HG03135 (cell line): ENCODE data around the gene CYBC1.
"Not testable (repeated sequence)": the region's sequence is repeated elsewhere in the genome, so short reads cannot be mapped to it uniquely, and the experiment has no call there.

ENCODE experiments used
- ATAC-seq: cut with Tn5 transposase; IDR thresholded peaks from one replicate; pipeline ENCODE4 v1.9.1; 2021; ENCODE audit warnings: mild to moderate bottlenecking, moderate library complexity; ENCODE audit not compliant: unreplicated experiment

CYBC1 gene

DNA sequence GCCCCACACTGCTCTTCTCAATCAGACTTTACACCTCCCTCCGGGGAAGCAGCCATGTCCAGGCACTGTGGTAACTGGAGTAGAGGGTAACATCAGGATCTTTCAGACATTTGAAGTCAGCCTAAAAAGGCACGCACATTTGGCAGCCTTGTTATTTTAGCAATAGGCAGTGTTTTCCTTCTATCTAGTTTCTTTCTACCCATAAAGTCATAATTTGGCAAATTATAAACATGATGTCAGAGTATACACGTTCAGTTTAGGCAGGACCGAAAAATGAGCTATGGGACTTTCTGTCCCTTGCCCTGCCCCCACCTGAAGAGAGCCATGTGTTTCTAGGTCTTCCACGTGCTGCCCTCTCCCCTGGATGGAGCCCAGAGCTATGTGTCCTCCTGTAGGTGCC lies 29.1 kb upstream of the CYBC1 start:
- ATAC-seq: no peak

DNA sequence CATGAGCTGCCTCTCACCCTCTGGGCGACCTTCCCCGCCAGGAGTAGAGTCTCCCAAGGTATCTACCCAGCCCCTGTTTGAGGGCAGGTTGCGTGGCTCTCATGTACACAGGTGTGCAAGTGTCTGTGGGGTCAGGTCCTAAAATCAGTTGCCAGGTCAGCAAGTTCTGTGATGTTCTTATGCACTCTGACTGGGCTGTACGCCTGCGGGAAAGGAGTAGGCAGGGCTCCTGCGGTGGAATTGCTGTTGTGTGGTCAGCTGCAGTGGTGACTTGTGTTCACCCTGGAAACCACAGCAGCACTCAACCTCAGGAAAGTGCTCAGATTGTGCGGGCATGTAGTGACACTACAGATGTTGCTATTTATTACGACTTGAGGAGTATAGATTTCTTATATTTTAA lies 27.4 kb upstream of the CYBC1 start:
- ATAC-seq: no peak

DNA sequence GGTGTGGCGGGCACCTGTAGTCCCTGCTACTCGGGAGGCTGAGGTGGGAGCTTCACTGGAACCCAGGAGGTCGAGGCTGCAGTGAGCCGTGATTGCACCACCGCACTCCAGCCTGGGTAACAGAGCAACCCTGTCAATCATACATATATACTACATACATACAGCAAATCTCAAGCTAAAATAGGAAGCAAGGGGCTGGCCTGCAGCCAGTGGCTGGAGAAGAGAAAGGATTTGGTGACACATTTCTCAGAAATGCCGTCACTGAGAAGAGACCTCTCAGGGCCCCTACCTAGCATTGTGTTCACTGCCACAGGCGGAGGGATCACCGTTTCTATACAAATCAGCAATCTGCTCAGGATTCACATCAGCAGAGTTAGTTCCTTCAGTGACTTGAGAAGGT lies 24.9 kb upstream of the CYBC1 start:
- ATAC-seq: no peak

DNA sequence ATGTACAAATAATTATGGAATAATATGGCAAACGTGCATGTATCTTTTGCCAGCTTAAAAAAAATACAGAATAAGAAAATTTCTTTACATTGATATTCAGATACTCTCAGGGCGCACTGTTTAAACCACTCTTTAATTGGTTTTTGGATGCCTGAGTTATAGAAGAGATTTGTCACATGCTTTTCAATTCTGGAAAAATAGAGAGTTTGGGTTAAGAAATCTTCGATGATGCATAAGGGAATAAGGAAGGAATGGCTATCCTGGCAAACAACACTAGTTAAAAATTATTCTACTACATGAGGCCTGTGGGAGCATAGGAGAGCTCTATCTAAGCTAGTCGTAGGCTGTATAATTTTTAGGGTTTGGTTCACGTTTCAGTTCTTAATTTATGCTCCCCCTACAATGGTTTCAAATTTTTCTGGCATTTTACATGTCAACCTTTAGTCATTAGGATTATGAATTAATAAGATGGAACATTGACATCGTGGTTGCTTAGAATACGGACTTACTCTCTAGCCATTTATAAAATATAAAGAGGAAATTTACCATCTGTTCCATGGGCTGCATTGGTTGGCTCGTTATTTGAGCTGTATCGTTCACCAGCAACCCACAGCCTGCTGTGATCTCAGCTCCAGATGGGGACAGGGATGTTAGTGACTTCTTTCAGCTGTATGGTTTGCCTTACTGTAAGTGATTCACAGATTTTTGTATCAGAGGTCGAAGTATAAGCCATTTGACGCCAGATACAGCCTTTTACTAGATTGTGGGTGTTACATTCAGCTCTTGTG lies 23.9 kb upstream of the CYBC1 start:
- ATAC-seq: no peak

DNA sequence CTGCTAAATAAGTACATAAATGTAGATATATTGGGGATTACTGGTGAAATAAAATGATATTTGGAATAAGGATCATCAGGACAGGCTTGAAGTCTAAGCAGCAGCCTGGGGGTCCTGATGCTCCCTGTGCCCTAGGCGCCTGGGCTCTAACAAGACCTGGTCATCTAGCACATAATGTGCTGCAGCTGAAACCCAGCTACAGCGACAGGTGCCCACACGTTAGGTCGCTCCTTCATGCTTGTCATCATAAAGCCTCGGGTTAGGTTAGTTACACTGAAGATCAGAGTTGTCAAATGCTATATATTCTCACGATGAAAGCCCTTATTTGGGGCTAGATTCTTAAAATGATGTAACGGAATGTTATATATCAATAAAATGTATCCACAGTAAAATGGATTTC lies 19.5 kb upstream of the CYBC1 start:
- ATAC-seq: no peak

DNA sequence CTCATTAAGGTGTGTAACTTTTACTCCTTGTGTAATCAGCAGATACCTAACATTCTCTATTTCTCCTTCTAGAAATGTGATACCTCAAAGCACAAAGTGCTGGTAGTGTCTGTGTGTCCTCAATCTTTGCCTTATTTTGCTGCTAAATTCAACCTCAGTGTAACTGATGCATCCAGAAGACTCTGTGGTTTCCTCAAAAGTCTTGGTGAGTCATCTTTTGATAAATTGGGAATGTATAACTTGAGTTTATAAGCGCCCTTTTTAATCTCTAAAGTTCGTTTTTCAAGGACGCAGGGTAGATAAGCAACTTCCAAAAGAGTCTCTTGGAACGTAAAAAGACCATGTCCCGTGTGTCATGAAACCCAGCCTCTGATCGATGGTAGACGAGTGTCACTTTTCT lies 18.1 kb upstream of the CYBC1 start:
- ATAC-seq: no peak

DNA sequence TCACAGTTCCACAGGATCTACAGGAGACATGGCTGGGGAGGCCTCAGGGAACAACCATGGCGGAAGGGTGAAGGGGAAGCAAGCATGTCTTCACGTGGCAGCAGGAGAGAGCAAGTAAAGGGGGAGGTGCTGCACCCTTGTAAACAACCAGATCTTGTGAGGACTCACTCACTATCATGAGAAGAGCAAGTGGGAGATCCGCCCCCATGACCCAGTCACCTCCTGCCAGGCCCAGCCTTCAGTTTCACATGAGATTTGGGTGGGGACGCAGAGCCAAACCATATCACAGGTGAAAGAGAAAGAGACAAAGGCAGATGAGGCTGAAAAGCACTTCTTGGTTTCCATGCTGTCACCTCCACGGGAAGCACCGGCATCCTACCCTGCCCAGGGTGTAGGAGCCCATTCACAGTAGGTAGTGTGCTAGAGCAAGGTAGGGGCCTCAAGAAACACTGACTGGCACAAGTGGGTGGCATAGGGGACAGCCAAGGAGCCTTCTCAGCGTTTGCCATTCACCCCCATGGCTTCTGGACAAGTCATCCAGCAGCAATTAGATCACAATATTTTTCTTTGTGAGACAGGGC lies 14.6 kb upstream of the CYBC1 start:
- no peak for ATAC-seq

DNA sequence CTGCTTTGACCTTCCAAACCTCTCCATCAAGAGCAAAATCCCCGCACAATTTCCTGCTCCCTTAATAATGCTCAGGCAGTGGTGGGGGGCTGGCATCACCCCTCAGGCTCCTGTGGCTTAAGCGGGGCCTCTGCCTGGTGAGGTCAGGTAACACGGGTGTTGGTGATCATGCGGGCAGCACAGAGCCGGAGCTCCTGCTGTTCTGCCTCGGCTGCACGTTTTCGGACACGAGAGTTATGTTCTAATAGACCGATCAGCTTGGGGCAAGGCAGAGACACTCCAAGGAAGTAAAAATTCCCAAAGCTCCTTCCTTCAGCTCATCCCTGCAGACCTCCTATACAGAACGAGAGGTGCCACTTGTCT lies 14.0 kb upstream of the CYBC1 start:
- ATAC-seq: no peak

DNA sequence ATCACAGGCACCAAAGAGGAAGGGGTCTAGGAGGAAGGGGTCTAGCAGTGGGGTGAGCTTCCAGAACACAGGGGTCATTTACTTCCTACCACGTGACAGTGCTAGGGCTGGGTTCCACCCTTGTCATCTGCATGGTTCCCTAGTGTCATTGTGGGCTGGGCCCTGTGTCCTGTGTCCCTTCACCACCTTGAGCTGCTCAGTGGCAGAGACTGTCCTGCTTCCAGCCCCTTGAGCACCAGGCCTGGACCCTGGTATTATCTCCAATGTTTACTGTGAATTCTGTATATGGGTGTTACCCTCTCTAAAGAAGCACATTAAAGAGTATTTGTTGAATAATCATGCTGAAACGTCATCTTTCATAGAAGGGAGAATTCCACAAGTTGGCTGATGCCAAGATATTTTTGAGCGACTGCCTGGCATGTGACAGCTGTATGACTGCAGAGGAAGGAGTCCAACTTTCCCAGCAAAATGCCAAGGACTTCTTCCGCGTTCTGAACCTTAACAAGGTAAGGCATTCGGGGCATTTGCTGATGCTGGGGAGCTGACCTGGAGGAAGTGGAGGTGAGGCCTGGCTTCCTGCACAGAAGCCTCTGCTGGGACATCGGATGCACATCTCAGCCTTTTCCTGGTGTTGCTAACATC lies 13.5 kb upstream of the CYBC1 start:
- no peak for ATAC-seq

DNA sequence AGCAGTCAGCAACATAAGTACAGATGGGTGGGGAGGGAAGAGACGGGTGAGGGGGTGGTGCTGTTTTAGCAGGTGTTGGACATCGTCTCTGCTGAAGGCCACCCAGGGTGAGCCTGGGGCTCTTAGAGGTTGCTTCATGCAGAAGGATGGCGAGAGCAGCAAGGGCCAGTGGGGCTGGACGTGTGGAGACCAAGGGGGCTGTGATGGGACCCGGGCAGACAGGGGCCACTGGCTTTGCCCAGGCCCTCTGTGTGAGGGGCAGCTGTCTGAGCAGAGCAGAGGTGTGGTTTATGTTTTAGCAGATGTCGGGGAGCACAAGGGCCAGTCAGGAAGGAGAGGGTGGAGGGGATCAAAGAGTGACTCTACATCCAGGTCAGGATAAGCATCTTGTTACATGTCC lies 12.8 kb upstream of the CYBC1 start:
- ATAC-seq: no peak

DNA sequence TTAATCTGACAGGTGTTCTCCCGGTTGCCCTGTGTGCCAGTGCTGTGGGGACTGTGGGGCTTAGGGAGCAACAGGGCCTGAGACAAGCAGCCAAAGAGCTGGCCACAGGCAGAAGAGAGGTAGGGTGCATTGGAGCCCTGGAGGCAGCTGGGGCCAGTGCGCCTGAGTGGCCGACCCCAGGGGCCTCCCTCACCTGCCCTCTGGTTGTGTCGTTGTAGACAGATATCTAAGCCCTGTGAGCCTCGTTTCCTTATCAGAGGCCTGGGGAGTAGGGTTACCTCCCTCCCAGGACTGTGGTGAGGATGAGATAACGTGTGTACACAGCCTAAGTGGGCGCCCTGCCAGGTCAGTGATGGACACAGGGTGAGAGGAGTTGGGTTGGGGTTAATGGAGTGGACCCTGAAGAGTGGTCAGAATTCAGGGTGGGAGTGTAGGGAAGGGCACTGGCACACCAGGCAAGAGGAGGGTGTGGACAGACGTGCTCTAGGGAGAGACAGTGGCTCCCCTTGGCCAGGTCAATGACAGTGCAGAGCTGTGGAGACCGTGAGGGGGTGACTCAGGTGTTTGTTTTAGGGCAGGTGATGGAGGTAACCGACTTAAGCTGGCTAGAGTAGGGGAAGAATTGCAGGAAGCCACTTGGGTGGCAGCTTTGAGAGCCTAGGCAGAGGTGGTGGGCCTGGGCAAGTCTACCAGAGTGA lies 11.4 kb upstream of the CYBC1 start:
- no peak for ATAC-seq

DNA sequence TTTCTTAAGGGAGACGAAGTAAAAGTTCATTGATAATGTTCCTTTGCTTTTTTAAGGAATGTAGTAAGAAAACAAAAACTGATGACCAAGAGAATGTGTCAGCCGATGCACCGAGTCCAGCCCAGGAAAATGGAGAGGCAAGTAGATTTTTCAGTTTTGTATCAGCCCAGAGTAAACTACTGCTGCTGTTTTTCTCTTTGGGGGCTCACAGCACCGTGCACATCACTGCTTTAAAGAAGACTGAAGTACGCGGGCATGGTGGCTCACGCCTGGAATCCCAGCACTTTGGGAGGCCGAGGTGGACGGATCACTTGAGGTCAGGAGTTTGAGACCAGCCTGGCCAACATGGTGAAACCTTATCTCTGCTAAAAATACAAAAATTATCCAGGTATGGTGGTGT lies 9.4 kb upstream of the CYBC1 start:
- not testable (repeated sequence) for ATAC-seq

DNA sequence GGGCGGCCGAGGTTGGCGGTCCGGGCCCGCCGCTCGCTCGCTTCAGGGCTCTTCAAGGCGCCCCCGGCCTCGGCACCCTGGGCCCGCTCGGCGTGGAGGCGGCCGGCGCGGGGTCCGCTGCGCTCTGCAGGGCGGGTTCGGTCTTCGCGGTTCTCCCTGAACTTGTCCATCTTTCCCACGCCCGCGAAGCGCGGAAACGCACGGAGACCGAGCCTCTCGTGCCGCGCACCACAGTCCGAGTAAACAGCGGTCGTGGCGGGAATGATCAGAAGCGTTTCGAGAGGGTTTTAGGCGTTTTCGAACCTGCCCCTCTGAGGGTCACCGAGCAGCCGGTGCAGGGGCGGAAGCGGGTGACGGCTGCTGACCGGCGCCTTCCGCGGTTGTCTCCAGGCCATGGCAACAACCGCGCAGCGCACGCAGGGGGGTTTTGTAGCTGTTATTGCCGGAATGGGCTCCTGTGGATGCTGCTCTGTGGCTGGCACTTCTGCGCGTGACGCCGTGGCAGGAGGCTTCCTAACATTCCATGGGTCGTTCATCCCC lies 8.4 kb upstream of the CYBC1 start:
- peak; percentile 6 for ATAC-seq

DNA sequence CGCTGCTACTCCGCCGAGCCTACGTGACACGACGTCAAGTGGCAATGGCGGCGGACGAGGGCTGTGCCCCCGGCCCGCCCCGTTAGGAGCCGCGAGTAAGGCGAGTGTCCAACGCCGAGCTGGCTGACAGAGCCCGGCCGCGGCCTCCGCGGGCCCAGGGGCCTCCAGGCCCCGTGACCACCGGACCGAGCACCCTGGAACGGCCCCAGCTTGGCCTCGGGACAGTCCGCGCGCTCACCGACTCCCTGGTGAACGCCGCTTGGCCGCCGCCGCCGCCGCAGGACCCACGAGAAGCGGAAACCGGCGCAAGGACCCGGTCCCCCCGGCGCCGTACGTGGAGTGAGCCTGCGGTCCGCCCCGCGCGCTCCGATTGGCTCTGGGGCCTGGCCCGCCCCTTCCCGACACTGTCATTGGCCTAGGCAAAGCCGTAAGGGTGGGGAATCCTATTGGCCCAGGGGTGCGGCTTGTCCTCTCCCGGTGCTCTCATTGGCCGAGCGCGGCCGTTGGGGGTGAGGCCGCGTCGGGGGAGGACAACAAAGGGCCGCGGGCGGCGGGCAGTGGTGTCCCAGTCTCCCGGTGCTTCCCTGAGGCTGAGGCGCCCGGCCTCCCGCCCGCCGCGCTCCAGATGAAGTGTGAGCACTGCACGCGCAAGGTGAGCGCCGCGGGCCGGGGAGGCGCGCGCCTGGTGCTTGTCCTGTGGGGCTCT lies 7.8 kb upstream of the CYBC1 start, which contains the start of gene NARF:
NARF (plus strand) TSS at position 563 of the 706 bp plus-strand sequence; CDS start at position 626, 63 bp downstream.
- peak; percentile 91 for ATAC-seq

DNA sequence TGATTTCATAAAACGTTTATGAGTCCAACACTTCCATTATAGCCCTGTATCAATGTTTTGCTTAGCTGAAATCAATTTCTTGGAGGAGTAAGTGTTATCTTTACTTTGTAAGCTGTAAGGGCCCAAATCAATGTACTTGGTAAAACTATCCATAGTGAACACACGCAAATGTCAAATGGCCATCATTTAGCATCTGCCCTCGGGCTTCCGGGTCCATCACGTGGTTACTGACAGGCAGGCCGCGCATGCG lies 7.3 kb upstream of the CYBC1 start:
- ATAC-seq: no peak

DNA sequence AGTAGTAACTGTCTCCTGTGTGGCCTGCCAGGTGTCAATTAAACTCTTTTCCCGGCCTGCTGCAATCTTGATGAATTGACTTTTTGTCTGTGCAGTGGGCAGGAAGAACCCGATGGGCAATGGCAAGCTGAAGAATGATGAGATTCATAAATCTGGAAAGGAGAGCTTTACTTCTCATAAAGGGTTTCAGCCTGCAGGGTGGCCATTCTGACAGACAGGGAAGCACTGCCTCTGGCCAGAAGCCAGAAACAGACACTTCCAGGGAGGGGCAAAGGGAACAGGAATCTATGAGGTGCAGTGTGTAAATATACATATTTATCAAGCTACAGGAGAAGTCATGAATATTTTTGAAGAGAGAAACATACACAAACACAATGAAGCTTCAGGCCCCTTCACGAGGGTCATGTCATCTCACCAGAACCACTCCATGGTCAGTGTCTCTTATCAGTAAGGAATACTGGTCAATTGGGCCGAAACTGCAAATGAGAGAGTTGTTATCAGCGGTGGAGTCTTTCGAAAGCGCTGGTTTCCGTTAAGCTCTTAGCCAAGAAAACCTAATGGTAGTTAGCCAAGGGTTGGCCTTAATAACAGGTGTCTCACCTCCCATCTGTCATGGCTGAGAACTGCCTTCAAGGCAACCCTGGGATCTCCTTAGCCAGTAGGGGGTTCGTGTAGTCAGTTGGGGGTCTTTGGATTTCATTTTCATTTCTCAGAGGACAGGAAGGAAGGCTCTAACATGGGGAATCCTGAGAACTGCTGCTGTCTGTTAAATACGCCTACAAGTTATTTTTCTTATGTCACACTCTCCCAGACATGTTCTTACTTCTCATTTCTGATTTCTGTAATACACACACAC lies 6.7 kb upstream of the CYBC1 start:
- no peak for ATAC-seq

DNA sequence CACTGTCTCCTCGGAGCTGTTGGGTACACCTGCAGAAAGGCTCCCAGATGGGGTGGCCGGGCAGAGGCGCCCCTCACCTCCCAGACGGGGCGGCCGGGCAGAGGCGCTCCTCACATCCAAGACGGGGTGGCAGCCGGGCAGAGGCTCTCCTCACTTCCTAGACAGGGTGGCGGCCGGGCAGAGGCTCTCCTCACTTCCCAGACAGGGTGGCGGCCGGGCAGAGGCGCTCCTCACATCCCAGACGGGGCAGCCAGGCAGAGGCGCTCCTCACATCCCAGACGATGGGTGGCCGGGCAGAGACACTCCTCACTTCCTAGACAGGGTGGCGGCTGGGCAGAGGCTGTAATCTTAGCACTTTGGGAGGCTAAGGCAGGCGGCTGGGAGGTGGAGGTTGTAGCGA lies 3.2 kb upstream of the CYBC1 start:
- ATAC-seq: not testable (repeated sequence)

DNA sequence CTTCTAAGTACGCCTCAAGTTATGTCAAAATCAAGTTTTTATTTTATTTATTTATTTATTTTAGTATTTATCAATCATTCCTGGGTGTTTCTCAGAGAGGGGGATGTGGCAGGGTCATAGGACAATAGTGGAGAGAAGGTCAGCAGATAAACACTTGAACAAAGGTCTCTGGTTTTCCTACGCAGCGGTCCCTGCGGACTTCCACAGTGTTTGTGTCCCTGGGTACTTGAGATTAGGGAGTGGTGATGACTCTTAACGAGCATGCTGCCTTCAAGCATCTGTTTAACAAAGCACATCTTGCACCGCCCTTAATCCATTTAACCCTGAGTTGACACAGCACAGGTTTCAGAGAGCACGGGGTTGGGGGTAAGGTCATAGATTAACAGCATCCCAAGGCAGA lies 2.6 kb upstream of the CYBC1 start:
- not testable (repeated sequence) for ATAC-seq

DNA sequence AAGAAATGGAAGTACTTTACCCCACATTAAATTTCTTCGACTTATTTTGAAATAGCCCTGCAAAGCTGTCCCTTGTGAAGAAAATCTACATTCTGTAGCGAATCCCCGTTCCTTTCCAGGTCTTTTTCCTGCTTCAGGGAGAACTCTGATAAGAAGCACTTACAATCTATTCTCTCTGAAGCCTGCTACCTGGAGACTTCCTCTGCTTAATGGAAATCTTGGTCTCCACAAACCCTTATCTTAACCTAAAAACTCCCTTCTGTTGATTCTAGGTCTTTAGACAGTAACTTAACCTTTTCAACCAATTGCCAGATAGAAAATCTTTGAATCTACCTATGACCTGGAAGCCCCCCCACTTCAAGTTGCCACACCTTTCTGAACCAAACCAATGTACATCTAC lies 1.6 kb upstream of the CYBC1 start:
- ATAC-seq: no peak

DNA sequence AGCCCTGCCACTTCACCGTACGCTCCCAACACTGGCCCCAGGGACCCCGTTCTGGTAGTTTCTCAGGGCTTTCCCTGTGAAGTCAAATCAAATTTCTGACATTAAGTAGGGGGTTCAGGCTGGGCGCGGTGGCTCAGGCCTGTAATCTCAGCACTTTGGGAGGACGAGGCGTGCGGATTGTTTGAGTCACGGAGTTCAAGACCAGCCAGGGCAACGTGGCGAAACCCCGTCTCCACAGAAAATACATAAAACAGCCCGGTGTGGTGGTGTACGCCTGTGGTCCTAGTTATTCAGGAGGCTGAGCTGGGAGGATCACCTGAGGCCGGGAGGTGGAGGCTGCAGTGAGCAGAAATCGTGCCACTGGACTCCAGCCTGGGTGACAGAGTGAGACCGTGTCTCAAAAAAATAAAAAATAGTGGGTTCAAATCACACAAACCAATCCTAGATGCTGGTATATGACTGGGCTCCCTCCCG lies 632 bp downstream of the CYBC1 start:
- ATAC-seq: no peak
